GM21526 (cell line): ENCODE data around the gene IRGQ.
"Not testable (repeated sequence)": the region's sequence is repeated elsewhere in the genome, so short reads cannot be mapped to it uniquely, and the experiment has no call there.

Source experiments
- ATAC-seq: cut with Tn5 transposase; IDR thresholded peaks from one replicate; pipeline ENCODE4 v1.9.1; 2021; ENCODE audit warnings: moderate library complexity; ENCODE audit not compliant: unreplicated experiment, low FRiP score

The IRGQ gene

GRCh38 chr19:43595999-43596841 is at the start of gene IRGQ, which contains the start of gene ZNF576:
Gene IRGQ, minus strand, starts transcription at chr19:43596134. Its CDS starts 796 bp downstream, at chr19:43595338.
Gene ZNF576, plus strand, starts transcription at chr19:43596595. Its CDS starts 514 bp downstream, at chr19:43597109.
- ATAC-seq: peak; percentile 71

DNA sequence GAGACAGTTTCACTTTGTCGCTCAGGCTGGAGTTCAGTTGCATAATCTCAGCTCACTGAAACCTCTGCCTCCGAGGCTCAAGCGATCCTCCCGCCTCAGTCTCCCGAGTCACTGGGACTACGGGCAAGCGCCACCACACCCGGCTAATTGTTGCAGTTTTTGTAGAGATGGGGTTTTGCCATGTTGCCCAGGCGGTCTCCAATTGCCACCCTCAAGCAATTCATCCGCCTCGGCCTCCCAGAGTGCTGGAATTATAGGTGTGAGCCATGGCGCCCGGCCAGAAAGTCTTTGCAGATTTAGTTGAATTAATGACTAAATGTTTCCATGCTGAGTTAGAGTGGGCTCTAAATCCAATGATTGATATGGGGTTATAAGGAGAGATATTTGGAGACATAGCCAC is 48.2 kb upstream of the IRGQ start:
- ATAC-seq: no peak

GRCh38 chr19:43643326-43643725 is 47.4 kb upstream of the IRGQ start:
- ATAC-seq: no peak

DNA sequence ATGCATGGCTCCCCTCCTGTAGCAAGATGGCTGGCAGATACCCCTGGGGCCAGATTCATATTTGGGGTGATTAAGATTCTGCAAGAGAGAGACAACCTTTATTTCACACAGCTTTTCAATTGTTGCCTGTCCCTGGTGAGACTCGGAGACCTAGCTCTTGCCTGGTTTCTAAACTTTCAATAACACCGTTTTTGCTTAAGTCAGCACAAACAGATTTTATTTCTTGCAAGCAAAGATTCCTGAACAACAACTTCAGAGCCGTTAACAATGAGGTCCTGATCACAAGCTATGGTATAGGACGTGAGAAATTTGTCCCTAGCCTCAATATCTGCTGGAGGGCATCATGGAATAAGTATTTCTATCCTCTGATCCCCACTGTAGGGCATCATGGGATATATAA is 46.6 kb upstream of the IRGQ start:
- ATAC-seq: no peak

GRCh38 chr19:43641333-43641732 is 45.4 kb upstream of the IRGQ start:
- no peak for ATAC-seq

DNA sequence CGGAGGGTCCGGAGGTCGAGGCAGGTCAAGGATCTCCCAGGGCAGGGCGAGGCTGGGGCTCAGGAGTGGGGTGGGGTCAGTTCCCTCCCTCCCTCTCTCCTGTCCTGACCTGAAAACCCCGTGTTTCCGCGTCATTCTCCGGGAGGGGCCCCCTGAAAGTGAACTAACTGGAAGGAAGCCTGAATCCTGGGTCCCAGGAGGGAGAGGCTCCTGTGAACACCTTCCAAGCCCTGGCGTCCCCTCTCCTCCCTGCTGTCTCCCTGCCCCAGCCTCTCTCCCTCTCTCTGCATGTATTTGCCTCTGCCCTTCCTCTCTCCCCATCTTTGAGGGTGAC is 44.5 kb upstream of the IRGQ start:
- ATAC-seq: no peak

GRCh38 chr19:43639519-43640423 is 43.8 kb upstream of the IRGQ start, which contains the start of gene CADM4:
Gene CADM4, minus strand, starts transcription at chr19:43639850. Its CDS starts 60 bp downstream, at chr19:43639790.
- no peak for ATAC-seq

DNA sequence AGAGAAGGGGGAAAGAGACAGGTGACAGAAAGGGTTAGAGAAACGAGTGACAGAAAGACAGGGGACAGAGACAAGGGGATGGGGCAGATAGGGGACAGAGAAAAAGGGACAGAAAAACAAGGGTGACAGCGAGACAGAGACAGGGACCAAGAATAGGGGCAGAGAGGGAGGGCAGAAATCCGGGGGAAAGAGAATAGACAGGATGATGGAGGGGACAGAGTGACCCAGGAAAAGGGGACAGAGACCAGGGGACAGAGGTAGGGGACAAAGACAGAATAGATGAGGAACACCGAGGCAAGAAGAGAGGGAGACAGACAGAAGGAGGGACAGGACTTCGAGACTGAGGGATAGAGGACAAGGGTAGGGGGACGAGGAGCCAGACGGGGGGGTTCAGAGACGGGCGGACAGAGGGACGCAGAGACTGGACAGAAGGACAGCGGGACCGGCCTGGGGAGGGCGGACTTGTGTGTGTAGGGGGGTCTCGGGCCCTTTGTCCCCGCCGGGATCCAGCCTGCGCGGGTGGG is 43.1 kb upstream of the IRGQ start:
- ATAC-seq: no peak

- no peak for ATAC-seq
Observed at GRCh38 chr19:43638214-43638994, 42.5 kb upstream of the IRGQ start.

- no peak for ATAC-seq
Observed at GRCh38 chr19:43636121-43636683, 40.3 kb upstream of the IRGQ start.

DNA sequence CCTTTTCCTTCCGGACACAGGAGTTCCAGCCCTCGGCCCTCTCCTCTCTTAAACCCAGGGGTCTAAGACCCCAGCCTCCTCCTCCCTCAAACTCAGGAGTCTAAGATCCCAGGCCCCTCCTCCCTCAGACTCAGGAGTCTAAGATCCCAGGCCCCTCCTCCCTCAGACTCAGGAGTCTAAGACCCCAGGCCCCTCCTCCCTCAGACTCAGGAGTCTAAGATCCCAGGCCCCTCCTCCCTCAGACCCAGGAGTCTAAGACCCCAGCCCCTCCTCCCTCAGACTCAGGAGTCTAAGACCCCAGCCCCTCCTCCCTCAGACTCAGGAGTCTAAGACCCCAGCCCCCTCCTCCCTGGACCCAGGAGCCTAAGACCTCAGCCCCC is 39.6 kb upstream of the IRGQ start:
- not testable (repeated sequence) for ATAC-seq

GRCh38 chr19:43634872-43635560 is 39.1 kb upstream of the IRGQ start:
- no peak for ATAC-seq

- no peak for ATAC-seq
Observed at GRCh38 chr19:43634506-43634871, 38.6 kb upstream of the IRGQ start.

DNA sequence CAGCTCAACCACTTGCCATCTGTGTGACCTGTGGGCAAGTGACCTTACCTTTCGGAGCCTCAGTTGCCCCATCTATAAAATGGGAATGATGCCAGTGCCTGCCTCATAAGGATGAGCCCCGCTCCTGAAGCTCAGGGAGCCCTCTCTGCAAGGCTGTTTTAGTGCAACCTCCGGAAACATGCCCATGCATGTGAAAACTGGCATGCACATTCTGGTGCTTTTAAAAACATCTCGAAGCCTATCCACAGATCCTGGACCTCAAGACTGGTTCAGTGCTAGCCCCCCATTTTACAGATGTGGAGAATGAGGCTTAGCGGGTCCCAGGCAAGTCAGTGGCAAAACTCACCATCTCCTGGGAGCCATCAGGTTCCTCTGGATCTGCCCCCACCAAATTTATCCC is 38.1 kb upstream of the IRGQ start:
- no peak for ATAC-seq

DNA sequence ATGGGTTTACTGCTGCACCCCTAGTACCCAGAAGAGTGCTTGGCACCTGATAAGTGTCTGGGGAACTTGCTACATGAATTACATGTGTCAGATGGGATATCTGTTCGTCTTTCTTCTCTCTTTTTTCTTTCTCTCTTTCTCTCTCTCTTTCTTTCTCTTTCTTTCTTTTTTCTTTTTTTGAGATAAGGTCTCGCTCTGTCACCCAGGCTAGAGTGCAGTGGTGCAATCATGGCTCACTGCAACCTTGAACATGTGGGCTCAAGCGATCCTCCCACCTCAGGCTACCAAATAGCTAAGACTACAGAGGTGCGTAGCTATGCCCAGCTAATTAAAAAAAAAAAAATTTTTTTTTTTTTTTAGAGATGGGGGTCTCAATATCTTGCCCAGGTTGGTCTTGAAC is 37.6 kb upstream of the IRGQ start:
- ATAC-seq: no peak

- ATAC-seq: no peak
Observed at GRCh38 chr19:43631491-43631890, 35.6 kb upstream of the IRGQ start.

DNA sequence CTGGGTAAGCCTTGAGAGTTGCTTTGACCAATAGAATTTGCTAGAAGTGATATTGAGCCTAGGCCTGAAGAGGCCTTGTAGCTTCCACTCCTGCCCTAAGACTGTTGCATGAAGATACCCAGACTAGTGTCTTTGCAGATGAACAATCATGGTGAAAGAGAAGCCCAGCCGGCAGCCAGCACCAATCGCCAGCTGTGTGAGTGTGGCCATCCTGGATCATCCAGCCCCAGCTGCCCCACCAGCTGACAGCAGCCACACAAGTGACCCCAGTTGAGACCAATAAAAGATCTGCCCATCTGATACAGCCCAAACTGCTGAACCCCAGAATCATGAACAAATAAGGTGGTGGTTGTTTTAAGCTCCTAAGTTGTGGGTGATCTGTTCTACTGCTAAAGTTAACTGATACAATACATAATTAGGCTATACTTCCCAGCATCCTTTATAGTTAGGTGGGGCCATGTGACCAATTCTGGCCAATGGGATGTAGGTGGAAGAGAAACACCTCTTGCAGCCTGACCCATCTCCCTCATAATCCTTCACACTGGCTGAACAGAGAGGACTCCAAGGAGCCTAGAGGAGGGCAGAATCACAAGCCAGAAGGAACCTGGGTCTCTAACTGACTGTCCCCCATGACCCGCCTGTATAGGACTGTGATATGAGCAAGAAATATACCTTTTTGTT is 32.9 kb upstream of the IRGQ start:
- ATAC-seq: no peak

GRCh38 chr19:43626838-43627237 is 30.9 kb upstream of the IRGQ start:
- no peak for ATAC-seq
